HepG2 (cell line): ENCODE measurements around the gene PIAS1. TPM values are rescaled to one million over a fixed set of nuclear protein-coding genes. Genes with fewer than 3 reads are reported as not detected.
A peak's percentile ranks its signal among the peaks of the same experiment; 100 is the strongest.

ENCODE experiments used
- AGO2 ChIP-seq: fragments of 200-400 bp; formaldehyde crosslinking; optimal IDR thresholded peaks from 2 replicates; pipeline ENCODE3; 2017; ENCODE audit warnings: mild to moderate bottlenecking, low read depth, low read length, moderate library complexity
- GTF2F1 ChIP-seq: fragments of 150-350 bp; IDR thresholded peaks from 2 replicates; pipeline ENCODE4 v1.6.1; 2014; ENCODE audit warnings: low read length
- HDAC2 ChIP-seq: sonication (generic); formaldehyde crosslinking; IDR thresholded peaks from 2 replicates; pipeline ENCODE4 v1.4.0; 2020; ENCODE audit warnings: missing genetic modification reagents
- MIER3 ChIP-seq: IDR thresholded peaks from 2 replicates; pipeline ENCODE4 v1.6.1; 2016; ENCODE audit warnings: missing compliant biosample characterization, borderline replicate concordance
- RAD21 ChIP-seq: fragments of 450-650 bp; formaldehyde crosslinking; IDR thresholded peaks from 2 replicates; pipeline ENCODE4 v1.5.0; 2020; ENCODE audit warnings: mild to moderate bottlenecking
- SP1 ChIP-seq, 2 experiments: fragments of 450-650 bp in 1 of 2; sonication (generic) in 1 of 2; formaldehyde crosslinking in 1 of 2; IDR thresholded peaks; 2 replicates each; pipeline versions ENCODE4 v1.4.0 to v1.6.1; 2016 to 2020; ENCODE audit warnings: missing genetic modification reagents in 1 of 2
- ZBTB38 ChIP-seq: sonication (generic); formaldehyde crosslinking; IDR thresholded peaks from 2 replicates; pipeline ENCODE4 v1.5.1; 2020; ENCODE audit warnings: mild to moderate bottlenecking, missing genetic modification reagents
- ZNF124 ChIP-seq: sonication (generic); formaldehyde crosslinking; IDR thresholded peaks from 2 replicates; pipeline ENCODE4 v1.4.0; 2020; ENCODE audit warnings: missing genetic modification reagents
- ZNF567 ChIP-seq: sonication (generic); formaldehyde crosslinking; IDR thresholded peaks from 2 replicates; pipeline ENCODE4 v1.8.1; 2023; ENCODE audit warnings: mild to moderate bottlenecking, missing genetic modification reagents, borderline replicate concordance
- ZNF614 ChIP-seq: IDR thresholded peaks from 2 replicates; pipeline ENCODE4 v1.6.1; 2018; ENCODE audit warnings: missing biosample characterization, missing genetic modification reagents, inconsistent platforms, borderline replicate concordance
- ZNF761 ChIP-seq: sonication (generic); formaldehyde crosslinking; conservative IDR thresholded peaks from 2 replicates; pipeline ENCODE4 v1.4.0; 2020; ENCODE audit warnings: mild to moderate bottlenecking, missing genetic modification reagents
- polyA plus RNA-seq, 8 experiments: library from polyadenylated mRNA; depleted of rRNA in 3 of 8; stranded (reverse) in 7 of 8; unstranded in 1 of 8; fragments of >200 nt; fragmentation: Illumina TruSeq in 4 of 8; extraction: Trizol in 4 of 8; gene quantifications; 2 replicates each; pipeline versions ENCODE4 v1.2.1 to v1.2.3, GENCODE V29; 2011 to 2016; ENCODE audit warnings: low read depth in 4 of 8, missing spikeins in 1 of 8, mixed read lengths in 1 of 8; ENCODE audit not compliant: insufficient read depth in 1 of 8
- total RNA-seq, 5 experiments: library from RNA; depleted of rRNA; stranded (reverse); fragments of >200 nt; fragmentation: Illumina TruSeq; extraction: Trizol; gene quantifications; 2 replicates each; pipeline ENCODE4 v1.2.3, GENCODE V29; 2016; ENCODE audit warnings: low read depth in 1 of 5
- TF ChIP-seq, protein P1 (sequence below): sonication (generic); formaldehyde crosslinking; IDR thresholded peaks from 2 replicates; pipeline ENCODE4 v1.9.0; 2022; ENCODE audit warnings: missing genetic modification reagents, mild to moderate bottlenecking, borderline replicate concordance
- TF ChIP-seq, protein P2 (sequence below): sonication (generic); formaldehyde crosslinking; IDR thresholded peaks from 2 replicates; pipeline ENCODE4 v1.4.0; 2020; ENCODE audit warnings: low read depth, mild to moderate bottlenecking, missing genetic modification reagents
- TF ChIP-seq, protein P3 (sequence below): IDR thresholded peaks from 2 replicates; pipeline ENCODE4 v1.6.1; 2016; ENCODE audit warnings: low read depth, control low read depth
- TF ChIP-seq, protein P4 (sequence below): sonication (generic); formaldehyde crosslinking; IDR thresholded peaks from 2 replicates; pipeline ENCODE4 v1.4.0; 2020; ENCODE audit warnings: missing genetic modification reagents, mild to moderate bottlenecking, borderline replicate concordance
- TF ChIP-seq, protein P5 (sequence below): sonication (generic); formaldehyde crosslinking; conservative IDR thresholded peaks from 2 replicates; pipeline ENCODE4 v1.4.0; 2020; ENCODE audit warnings: mild to moderate bottlenecking, missing genetic modification reagents, moderate library complexity
- TF ChIP-seq, protein P6 (sequence below): sonication (generic); formaldehyde crosslinking; IDR thresholded peaks from 2 replicates; pipeline ENCODE4 v1.4.0; 2020; ENCODE audit warnings: mild to moderate bottlenecking, low read depth, missing genetic modification reagents

Gene PIAS1
- total and polyA plus RNA-seq, 2 of the 13 experiments (the other 11 are each of a cell fraction or from before 2014, with no cell fraction given), result 20.7 to 33.7 TPM

DNA sequence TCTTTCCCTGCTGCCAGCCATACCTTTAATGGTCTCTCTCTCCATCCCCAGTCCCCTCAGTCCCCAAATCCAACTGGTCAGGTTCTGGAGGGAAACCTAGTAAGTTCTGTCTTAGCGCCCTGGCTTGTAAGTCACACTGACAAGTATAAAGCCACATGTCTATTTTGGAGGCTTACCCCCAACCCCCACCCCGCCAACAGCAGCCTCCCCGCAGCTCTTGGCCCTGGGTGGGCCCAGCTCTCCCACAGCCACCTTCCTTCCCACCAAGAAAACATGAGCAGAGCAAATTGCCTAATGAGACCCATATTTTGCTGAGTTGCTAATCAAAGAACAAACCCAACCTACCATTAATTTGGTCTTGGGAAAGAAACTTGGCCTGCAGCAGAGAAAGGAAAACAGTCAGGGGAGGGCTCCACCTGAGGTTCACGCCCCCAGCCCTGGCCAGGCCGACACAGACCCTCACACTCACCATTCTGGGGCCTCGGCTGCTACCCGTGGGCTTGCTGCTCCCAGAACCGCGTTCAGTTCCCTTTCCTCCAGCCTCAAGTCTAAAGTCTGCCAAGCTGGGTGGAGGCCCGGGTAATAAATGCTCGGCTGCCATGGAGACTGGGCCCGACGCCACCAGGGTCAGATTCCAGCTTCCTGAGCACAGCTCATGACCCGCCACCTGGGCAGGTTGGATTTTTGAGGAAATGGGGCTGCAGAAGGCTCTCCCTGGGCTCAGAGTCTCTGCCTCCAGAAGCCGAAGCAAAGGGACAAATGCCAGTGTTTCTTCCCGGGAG, 150.9 kb downstream of the PIAS1 start, which contains the start of gene CALML4 (continued):
- TF ChIP-seq, protein P1, sequence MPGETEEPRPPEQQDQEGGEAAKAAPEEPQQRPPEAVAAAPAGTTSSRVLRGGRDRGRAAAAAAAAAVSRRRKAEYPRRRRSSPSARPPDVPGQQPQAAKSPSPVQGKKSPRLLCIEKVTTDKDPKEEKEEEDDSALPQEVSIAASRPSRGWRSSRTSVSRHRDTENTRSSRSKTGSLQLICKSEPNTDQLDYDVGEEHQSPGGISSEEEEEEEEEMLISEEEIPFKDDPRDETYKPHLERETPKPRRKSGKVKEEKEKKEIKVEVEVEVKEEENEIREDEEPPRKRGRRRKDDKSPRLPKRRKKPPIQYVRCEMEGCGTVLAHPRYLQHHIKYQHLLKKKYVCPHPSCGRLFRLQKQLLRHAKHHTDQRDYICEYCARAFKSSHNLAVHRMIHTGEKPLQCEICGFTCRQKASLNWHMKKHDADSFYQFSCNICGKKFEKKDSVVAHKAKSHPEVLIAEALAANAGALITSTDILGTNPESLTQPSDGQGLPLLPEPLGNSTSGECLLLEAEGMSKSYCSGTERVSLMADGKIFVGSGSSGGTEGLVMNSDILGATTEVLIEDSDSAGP (CRISPR knock-in tag), result no peak; the same call in 1 of the 2 replicates
- TF ChIP-seq ZNF124 (no peak), ZBTB38 (CRISPR knock-in tag) (no peak), GTF2F1 (no peak), HDAC2 (CRISPR knock-in tag) (no peak), RAD21 (CRISPR knock-in tag) (no peak), MIER3 (CRISPR knock-in tag) (no peak), ZNF567 (CRISPR knock-in tag) (no peak), SP1 (IDR thresholded peaks at IDR 0.05) (no peak), SP1 (CRISPR knock-in tag; IDR thresholded peaks at IDR 0.05) (no peak), ZNF761 (CRISPR knock-in tag) (0 out of 2 replicates have a peak, but pooled peaks have one; percentile 28), AGO2 (no peak), ZNF614 (CRISPR knock-in tag) (no peak)
- TF ChIP-seq, protein P2, sequence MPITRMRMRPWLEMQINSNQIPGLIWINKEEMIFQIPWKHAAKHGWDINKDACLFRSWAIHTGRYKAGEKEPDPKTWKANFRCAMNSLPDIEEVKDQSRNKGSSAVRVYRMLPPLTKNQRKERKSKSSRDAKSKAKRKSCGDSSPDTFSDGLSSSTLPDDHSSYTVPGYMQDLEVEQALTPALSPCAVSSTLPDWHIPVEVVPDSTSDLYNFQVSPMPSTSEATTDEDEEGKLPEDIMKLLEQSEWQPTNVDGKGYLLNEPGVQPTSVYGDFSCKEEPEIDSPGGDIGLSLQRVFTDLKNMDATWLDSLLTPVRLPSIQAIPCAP, result no peak
- TF ChIP-seq, protein P3, sequence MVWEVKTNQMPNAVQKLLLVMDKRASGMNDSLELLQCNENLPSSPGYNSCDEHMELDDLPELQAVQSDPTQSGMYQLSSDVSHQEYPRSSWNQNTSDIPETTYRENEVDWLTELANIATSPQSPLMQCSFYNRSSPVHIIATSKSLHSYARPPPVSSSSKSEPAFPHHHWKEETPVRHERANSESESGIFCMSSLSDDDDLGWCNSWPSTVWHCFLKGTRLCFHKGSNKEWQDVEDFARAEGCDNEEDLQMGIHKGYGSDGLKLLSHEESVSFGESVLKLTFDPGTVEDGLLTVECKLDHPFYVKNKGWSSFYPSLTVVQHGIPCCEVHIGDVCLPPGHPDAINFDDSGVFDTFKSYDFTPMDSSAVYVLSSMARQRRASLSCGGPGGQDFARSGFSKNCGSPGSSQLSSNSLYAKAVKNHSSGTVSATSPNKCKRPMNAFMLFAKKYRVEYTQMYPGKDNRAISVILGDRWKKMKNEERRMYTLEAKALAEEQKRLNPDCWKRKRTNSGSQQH, result no peak
- TF ChIP-seq, protein P4, sequence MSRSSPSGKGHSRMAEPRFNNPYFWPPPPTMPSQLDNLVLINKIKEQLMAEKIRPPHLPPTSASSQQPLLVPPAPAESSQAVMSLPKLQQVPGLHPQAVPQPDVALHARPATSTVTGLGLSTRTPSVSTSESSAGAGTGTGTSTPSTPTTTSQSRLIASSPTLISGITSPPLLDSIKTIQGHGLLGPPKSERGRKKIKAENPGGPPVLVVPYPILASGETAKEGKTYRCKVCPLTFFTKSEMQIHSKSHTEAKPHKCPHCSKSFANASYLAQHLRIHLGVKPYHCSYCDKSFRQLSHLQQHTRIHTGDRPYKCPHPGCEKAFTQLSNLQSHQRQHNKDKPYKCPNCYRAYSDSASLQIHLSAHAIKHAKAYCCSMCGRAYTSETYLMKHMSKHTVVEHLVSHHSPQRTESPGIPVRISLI (CRISPR knock-in tag), result no peak
- TF ChIP-seq, protein P5, sequence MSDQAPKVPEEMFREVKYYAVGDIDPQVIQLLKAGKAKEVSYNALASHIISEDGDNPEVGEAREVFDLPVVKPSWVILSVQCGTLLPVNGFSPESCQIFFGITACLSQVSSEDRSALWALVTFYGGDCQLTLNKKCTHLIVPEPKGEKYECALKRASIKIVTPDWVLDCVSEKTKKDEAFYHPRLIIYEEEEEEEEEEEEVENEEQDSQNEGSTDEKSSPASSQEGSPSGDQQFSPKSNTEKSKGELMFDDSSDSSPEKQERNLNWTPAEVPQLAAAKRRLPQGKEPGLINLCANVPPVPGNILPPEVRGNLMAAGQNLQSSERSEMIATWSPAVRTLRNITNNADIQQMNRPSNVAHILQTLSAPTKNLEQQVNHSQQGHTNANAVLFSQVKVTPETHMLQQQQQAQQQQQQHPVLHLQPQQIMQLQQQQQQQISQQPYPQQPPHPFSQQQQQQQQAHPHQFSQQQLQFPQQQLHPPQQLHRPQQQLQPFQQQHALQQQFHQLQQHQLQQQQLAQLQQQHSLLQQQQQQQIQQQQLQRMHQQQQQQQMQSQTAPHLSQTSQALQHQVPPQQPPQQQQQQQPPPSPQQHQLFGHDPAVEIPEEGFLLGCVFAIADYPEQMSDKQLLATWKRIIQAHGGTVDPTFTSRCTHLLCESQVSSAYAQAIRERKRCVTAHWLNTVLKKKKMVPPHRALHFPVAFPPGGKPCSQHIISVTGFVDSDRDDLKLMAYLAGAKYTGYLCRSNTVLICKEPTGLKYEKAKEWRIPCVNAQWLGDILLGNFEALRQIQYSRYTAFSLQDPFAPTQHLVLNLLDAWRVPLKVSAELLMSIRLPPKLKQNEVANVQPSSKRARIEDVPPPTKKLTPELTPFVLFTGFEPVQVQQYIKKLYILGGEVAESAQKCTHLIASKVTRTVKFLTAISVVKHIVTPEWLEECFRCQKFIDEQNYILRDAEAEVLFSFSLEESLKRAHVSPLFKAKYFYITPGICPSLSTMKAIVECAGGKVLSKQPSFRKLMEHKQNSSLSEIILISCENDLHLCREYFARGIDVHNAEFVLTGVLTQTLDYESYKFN, result peak; percentile 81
- TF ChIP-seq, protein P6, sequence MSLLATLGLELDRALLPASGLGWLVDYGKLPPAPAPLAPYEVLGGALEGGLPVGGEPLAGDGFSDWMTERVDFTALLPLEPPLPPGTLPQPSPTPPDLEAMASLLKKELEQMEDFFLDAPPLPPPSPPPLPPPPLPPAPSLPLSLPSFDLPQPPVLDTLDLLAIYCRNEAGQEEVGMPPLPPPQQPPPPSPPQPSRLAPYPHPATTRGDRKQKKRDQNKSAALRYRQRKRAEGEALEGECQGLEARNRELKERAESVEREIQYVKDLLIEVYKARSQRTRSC (CRISPR knock-in tag), result no peak
